ENCODE results near the gene LY6G6C. TPM values are rescaled to one million over a fixed set of nuclear protein-coding genes. Genes with fewer than 3 reads are reported as not detected.

The LY6G6C gene
- total RNA-seq, 1 experiment from 2014 or later = not detected

DNA sequence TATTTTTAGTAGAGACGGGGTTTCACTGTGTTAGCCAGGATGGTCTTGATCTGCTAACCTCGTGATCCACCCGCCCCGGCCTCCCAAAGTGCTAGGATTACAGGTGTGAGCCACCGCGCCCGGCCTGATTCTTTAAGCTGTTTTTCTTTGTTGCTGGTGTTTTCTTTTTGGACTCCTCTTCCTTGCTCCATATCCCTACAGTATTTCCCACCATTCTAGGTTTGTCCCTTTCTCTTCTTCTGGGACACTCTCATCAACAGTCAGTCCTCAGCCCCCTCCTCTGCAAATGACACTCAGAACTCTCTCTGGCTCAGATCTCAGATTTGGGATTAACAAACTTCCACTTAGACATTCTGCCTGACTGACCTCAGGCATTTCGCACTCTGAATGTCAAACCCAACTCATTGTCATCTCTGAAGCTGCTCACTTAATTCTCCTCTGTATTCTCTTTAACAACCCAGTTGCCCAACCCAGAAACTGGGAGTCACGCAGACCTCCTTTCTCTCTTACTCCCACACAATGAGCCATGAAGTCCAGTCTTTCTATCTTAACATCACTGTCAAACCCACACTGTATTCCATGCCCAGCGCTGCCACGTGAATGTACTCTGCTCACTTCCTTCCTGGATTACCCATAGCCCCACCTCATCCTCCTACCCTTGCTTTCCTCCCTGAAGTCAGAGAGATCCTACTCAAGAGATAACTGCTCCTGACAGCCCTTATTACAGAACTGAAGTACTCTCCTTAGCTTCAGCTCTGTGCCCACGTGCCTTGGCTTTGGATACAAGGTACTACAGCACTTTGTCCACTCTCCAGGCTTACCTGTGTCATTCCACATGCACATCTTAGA is 4.2 kb upstream of the LY6G6C start:
- Histone ChIP-seq H3T11ph (ENCODE audit: low read length) (no peak overlapping the region), H2BK15ac (ENCODE audit: low read depth, low read length) (no peak overlapping the region), H3K79me2 (ENCODE audit: insufficient read depth, low read length) (no peaks in the 10 kb centered on the region), H3K9me3 (ENCODE audit: control insufficient read depth, low read depth, low read length) (no peaks in the 10 kb centered on the region), H3K27ac (ENCODE audit: insufficient read length, low read depth, low read length) (no peak overlapping the region), H4K5ac (ENCODE audit: insufficient read length, low read depth, low read length) (no peak overlapping the region), H3K9ac (ENCODE audit: extremely low read depth, insufficient read length, low read length) (no peak overlapping the region), H3K79me1 (ENCODE audit: insufficient read depth, low read depth, low read length, poor library complexity, severe bottlenecking) (no peaks in the 10 kb centered on the region), H2BK120ac (ENCODE audit: low read depth, low read length, poor library complexity, severe bottlenecking) (no peak overlapping the region), H3K18ac (ENCODE audit: insufficient read length, low read depth, low read length) (no peak overlapping the region), H2AK5ac (ENCODE audit: insufficient read length, low read length) (no peak overlapping the region), H4K20me1 (ENCODE audit: control insufficient read depth, insufficient read depth, insufficient read length) (no peaks in the 10 kb centered on the region), H2AFZ (ENCODE audit: low read length) (no peak overlapping the region), H2BK12ac (ENCODE audit: insufficient read length, low read depth, low read length) (no peak overlapping the region), H2BK20ac (ENCODE audit: low read depth, low read length, poor library complexity, severe bottlenecking) (no peak overlapping the region), H3K27me3 (ENCODE audit: insufficient read depth, low read length) (no peaks in the 10 kb centered on the region), H2BK5ac (ENCODE audit: insufficient read length, low read length) (no peak overlapping the region), H3K4ac (ENCODE audit: low read depth, low read length) (no peak overlapping the region), H3K56ac (ENCODE audit: insufficient read length, low read depth, low read length) (no peak overlapping the region), H3K23me2 (ENCODE audit: insufficient read length, low read depth, low read length, poor library complexity, severe bottlenecking) (peaks cover 9% of the 10 kb centered on the region), H4K91ac (ENCODE audit: insufficient read length, low read depth, low read length) (no peak overlapping the region), H3K23ac (ENCODE audit: insufficient read length, low read depth, low read length) (no peak overlapping the region), H4K8ac (replicated peaks; ENCODE audit: insufficient read length, low read depth, low read length) (no peak overlapping the region), H3K14ac (ENCODE audit: insufficient read depth, low read length) (no peak overlapping the region), H3K4me1 (ENCODE audit: insufficient read depth, low read length) (no peaks in the 10 kb centered on the region), H3K4me2 (ENCODE audit: insufficient read depth, insufficient read length, low read length) (no peak overlapping the region)
- H3K36me3 Mint-ChIP-seq (ENCODE audit: insufficient read depth in 1 of 3, low read depth in 3 of 3) = peaks cover 15 to 41% (median 39%) of the 10 kb centered on the region in 3 experiments
- H3K27ac Mint-ChIP-seq = peak overlapping the region in 1 of 3 experiments; percentile 4; a peak in 2 of 7 replicates
- no peaks in the 10 kb centered on the region for H3K27me3 Mint-ChIP-seq (ENCODE audit: low read depth)
- no peaks in the 10 kb centered on the region; a peak in 2 of 5 replicates for H3K9me3 Mint-ChIP-seq
- no CpG with 5 or more reads among the region's 12 CpGs for WGBS (ENCODE audit: extremely low coverage, insufficient read length, low lambda C conversion rate)
- H3K4me3 Mint-ChIP-seq = no peak overlapping the region
- peaks cover 14 to 16% of the 10 kb centered on the region in 2 experiments for H3K4me1 Mint-ChIP-seq
- TF ChIP-seq, protein P1, sequence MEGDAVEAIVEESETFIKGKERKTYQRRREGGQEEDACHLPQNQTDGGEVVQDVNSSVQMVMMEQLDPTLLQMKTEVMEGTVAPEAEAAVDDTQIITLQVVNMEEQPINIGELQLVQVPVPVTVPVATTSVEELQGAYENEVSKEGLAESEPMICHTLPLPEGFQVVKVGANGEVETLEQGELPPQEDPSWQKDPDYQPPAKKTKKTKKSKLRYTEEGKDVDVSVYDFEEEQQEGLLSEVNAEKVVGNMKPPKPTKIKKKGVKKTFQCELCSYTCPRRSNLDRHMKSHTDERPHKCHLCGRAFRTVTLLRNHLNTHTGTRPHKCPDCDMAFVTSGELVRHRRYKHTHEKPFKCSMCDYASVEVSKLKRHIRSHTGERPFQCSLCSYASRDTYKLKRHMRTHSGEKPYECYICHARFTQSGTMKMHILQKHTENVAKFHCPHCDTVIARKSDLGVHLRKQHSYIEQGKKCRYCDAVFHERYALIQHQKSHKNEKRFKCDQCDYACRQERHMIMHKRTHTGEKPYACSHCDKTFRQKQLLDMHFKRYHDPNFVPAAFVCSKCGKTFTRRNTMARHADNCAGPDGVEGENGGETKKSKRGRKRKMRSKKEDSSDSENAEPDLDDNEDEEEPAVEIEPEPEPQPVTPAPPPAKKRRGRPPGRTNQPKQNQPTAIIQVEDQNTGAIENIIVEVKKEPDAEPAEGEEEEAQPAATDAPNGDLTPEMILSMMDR (conservative IDR thresholded peaks at IDR 0.05) = no peak
- no peak for DNase-seq

Measured in H9 (cell line).